Stimulated activated CD8-positive, alpha-beta memory T cell treated with anti-CD3 and anti-CD28 coated beads, Interleukin-12 subunit alpha, Interleukin-12 subunit beta, amount 100 ng/mL, for 24 hours (primary cell): ENCODE results near the gene ADRM1.

Source experiments
- DNase-seq: peaks from one replicate; pipeline ENCODE4 v3.0.0-alpha.2; 2020; ENCODE audit errors: extremely low read depth

The ADRM1 gene

DNA sequence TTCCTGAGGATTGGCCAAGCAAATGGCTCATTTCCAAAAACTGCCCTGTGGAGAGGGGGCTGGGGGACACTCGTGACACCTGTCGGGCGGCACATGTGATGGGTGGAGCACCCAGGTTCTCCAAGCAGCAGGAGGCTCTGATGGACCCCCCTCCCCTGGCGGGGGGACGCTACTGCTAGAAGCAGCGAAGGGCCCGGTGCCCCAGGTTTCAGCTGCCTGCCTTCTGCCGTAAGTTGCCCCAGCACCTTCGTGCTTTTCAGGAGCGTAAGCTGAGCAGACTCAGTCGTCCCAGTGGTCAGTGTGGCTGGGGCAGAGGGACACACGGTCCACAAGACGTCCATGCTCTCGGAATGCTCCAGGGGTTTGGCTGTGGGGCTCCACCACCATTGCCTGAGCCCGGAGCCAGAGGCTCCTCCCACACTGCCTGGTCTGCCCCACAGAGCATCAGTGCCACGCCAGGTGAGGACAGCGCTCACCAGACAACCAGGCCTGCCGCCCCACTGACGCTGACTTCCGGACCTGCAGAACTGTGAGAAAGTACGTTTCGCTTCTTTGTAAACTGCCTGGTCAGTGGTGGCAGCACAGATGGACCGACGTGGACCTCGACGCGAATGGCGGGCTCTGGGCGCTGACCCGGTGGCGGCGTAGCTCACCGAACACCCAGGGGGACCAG, 4.1 kb upstream of the ADRM1 start:
- DNase-seq, result no peak

GRCh38 chr20:62299666-62300236, 3.0 kb upstream of the ADRM1 start:
- DNase-seq, result no peak

- no peak for DNase-seq
These were observed 2.5 kb upstream of the ADRM1 start for GRCh38 chr20:62300319-62300718.

- no peak for DNase-seq
These were observed 1.6 kb upstream of the ADRM1 start for GRCh38 chr20:62301111-62301668.

DNA sequence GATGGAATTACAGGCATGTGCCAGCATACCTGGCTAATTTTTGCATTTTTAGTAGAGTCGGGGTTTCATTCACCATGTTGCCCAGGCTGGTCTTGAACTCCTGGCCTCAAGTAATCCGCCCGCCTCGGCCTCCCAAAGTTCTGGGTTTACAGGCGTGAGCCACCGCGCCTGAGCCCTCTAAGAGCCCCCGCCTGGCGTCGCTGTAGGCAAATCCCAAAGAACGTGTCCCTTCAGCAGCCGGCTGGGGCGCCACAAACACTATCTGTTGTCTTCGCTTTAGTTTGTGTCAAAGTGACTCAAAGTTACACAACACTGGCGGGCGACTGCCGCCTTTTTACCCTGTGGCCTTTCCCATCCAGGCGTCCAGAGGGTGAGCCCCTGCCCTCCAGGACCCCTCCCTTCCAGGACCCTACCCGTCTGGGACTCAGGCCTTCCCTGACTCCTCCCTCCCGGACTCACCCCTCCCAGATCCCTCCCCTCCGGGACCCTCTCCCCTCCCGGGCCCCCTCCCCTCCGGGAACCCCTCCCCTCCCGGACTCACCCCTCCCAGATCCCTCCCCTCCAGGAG, 940 bp upstream of the ADRM1 start:
- peak; percentile 74 for DNase-seq

DNA sequence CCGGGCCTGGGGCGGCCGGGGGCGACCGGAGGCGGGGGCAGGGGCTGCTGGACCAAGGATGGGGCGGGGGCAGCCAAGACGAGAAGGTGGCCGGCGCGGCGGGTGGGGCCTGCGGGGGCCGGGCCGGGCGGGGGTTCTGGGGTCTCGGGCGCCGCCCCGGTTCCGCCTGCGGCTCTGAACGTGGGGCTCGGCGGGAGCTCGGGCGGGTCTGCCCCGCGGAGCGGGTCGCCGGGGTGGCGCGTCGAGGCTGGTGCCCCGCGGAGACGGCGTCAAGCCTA, 204 bp downstream of the ADRM1 start:
- DNase-seq, result no peak

- no peak for DNase-seq
These were observed 786 bp downstream of the ADRM1 start for GRCh38 chr20:62303340-62304226.

GRCh38 chr20:62304331-62305148, 1.7 kb downstream of the ADRM1 start:
- no peak for DNase-seq

DNA sequence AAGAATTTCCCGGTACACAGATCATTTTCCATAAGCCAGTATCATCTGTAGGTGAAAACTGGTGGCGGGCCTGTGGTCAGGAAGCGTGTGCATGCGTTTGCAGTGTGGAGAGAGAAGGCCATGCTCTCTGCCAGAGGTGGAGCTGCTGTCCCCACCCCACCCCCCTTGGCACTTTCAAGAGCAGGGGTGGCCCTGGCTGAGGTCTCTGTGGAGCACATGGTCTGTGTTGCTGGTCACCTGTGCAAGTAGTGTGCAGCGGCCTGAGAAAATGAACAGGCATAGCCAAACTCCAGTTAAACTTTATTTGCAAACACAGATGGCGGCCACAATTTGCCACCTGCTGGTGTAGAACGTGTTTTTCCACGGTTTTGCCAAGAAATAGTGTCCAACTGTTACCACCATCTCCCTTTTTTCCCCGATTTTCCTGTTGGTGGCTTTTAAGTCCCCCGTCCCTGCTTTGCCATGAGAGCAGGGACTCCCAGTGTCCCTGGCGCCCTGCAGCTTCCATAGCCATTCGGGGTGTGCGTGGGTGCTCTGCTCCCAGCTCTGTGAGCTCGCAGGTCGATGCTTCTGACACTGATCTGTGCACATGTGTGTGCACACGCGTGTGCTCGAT, 2.5 kb downstream of the ADRM1 start:
- no peak for DNase-seq

GRCh38 chr20:62305765-62306413, 3.1 kb downstream of the ADRM1 start:
- no peak for DNase-seq

- DNase-seq, result no peak
These were observed 3.8 kb downstream of the ADRM1 start for GRCh38 chr20:62306414-62307187.

DNA sequence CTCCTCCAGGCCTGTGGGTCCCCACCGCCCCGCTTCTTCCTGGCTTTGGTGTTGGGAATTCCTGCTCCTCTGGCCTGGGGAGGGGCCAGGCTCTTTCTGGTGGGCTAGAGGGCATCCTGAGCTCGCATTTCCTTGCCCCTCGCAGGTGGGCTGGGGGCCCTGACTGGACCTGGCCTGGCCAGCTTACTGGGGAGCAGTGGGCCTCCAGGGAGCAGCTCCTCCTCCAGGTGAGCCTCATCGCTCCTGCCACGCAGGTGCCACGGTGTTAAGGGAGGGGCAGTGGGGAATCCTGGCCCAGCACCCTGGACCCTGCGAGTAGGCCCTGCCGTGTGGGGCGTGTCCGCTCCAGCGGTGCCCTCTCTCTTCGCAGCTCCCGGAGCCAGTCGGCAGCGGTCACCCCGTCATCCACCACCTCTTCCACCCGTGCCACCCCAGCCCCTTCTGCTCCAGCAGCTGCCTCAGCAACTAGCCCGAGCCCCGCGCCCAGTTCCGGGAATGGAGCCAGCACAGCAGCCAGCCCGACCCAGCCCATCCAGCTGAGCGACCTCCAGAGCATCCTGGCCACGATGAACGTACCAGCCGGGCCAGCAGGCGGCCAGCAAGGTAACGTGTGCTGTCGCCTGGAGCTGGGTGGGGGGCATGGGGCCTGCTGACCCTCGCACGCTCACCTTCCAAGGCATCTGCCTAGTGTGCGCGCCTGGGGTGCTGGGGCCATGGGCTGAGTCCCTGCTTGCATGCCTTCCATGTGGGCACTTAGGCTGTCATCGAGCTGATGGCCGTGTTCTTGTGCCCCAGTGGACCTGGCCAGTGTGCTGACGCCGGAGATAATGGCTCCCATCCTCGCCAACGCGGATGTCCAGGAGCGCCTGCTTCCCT, 4.7 kb downstream of the ADRM1 start:
- DNase-seq, result no peak

DNA sequence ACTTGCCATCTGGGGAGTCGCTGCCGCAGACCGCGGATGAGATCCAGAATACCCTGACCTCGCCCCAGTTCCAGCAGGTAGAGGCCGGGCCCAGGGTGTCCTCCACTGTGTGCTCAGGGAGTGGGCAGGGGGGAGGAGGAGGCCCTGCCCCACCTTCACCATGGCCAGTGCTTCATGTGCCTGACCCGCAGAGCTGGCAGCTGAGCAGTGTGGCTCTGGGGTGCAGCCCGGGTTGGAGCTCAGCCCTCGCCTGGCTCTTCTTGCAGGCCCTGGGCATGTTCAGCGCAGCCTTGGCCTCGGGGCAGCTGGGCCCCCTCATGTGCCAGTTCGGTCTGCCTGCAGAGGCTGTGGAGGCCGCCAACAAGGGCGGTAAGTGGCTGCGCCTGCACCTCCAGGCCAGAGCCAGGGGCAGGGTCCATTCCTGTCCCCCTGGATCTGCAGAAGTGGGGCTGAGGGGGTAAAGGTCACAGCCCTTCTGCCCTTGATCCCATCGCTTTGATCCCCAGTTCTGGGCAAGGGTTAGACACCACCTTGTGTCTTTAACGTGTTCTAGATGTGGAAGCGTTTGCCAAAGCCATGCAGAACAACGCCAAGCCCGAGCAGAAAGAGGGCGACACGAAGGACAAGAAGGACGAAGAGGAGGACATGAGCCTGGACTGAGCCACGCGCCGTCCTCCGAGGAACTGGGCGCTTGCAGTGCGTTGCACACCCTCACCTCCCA, 5.5 kb downstream of the ADRM1 start:
- DNase-seq, result no peak

GRCh38 chr20:62309198-62309944, 6.6 kb downstream of the ADRM1 start:
- DNase-seq, result no peak

DNA sequence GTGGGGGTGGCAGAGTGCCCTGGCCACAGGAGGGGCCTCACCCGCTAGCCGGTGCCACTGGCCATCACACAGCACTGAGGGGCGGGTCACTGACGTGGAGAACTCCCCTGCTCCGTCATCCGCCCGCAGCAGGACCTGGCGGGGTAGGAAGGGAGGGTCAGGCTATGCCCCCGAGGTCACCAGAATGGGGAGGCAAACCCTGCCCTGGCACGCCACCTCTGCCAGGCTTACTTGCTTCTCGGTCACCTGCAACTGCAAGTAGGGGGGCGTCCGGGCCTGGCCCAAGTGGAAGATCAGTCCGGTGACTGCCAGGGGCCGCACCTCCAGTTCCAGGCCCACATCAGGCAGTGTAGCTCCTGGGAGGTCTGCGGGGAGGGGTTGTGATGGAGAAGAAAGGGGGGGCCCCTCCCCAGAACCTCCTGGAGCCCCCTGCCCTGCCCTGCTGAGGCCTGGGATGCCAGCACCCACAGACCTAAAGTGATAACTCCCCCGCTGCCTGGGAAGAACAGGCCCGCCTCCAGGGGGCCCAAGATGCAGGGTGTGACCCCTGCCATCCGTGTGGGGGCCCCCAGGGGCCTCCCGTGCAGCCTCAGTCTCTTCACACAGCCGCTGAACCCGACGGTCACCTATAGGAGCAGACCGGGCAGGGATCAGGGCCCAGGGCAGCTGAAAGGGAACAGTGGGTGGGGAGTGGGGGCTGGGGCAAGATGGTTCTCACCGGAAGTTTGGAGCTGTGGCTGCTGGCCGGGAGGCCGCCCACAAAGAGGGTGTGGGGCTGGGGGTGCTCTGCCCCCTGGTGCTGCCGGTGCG, 7.4 kb downstream of the ADRM1 start:
- DNase-seq, result no peak

DNA sequence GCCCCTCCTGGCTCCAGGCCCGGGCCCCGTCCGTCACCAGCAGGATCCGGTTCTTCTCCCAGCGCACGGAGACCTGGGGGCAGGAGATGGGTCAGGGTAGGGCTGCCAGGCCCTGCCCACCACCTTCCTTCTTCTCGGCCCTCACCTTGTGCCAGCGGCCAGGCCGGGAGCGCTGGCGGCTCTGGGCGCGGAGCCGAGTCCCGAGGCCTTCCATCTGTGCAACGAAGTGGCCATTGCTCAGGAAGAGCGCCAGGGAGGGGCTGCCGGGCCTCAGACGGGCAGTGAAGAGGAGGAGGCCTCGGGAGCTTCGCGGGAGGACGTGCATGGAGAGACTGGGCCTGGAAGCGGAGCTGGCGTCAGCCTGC, 7.9 kb downstream of the ADRM1 start:
- no peak for DNase-seq

- DNase-seq, result no peak
These were observed 8.4 kb downstream of the ADRM1 start for GRCh38 chr20:62311150-62311549.
